DOHH2 (cell line): ENCODE data around the gene LRRC32.
A peak's percentile ranks its signal among the peaks of the same experiment; 100 is the strongest.

Experiments used
- H3F3A ChIP-seq: fragments of 200-600 bp; sonication (generic), shearing (Covaris generic); 2 replicates; pipeline ENCODE4 v1.6.0; 2016; ENCODE audit warnings: antibody characterized with exemption, mild to moderate bottlenecking; ENCODE audit not compliant: control insufficient read depth, insufficient read depth
- H3K27ac ChIP-seq: fragments of 200-600 bp; sonication (generic); 2 replicates; pipeline ENCODE4 v1.5.1; 2014; ENCODE audit warnings: low read depth, mild to moderate bottlenecking, low read length, moderate library complexity
- H3K27me3 ChIP-seq: fragments of 200-600 bp; sonication (generic); 2 replicates; pipeline ENCODE4 v1.6.1; 2014; ENCODE audit warnings: mild to moderate bottlenecking, low read length, mixed read lengths; ENCODE audit not compliant: control insufficient read depth
- H3K36me3 ChIP-seq: fragments of 200-600 bp; sonication (generic); 2 replicates; pipeline ENCODE4 v1.6.1; 2014; ENCODE audit warnings: mild to moderate bottlenecking, low read length, moderate library complexity, mixed read lengths; ENCODE audit not compliant: control insufficient read depth
- H3K4me1 ChIP-seq: fragments of 200-600 bp; sonication (generic); 2 replicates; pipeline ENCODE4 v1.6.1; 2014; ENCODE audit warnings: mild to moderate bottlenecking, low read length, mixed read lengths; ENCODE audit not compliant: control insufficient read depth
- H3K4me2 ChIP-seq: fragments of 200-600 bp; sonication (generic); 2 replicates; pipeline ENCODE4 v1.6.0; 2014; ENCODE audit warnings: mild to moderate bottlenecking, low read length, moderate library complexity
- H3K4me3 ChIP-seq: fragments of 200-600 bp; sonication (generic); 2 replicates; pipeline ENCODE4 v1.5.1; 2014; ENCODE audit warnings: mild to moderate bottlenecking, low read length, mixed read lengths
- H3K79me2 ChIP-seq: fragments of 200-600 bp; sonication (generic); 2 replicates; pipeline ENCODE4 v1.6.1; 2014; ENCODE audit warnings: mild to moderate bottlenecking, low read length, mixed read lengths; ENCODE audit not compliant: control insufficient read depth
- H3K9me2 ChIP-seq: fragments of 200-600 bp; sonication (generic); replicated peaks from 2 replicates; pipeline ENCODE4 v1.6.1; 2014; ENCODE audit warnings: mild to moderate bottlenecking, low read length, mixed read lengths; ENCODE audit not compliant: control insufficient read depth
- H3K9me3 ChIP-seq: fragments of 200-600 bp; sonication (generic); 2 replicates; pipeline ENCODE4 v1.6.1; 2014; ENCODE audit warnings: antibody characterized with exemption, low read length, mixed read lengths; ENCODE audit not compliant: control insufficient read depth, insufficient read depth
- H4K20me1 ChIP-seq: fragments of 200-600 bp; sonication (generic); 2 replicates; pipeline ENCODE4 v1.6.0; 2014; ENCODE audit warnings: low read depth, mild to moderate bottlenecking, antibody characterized with exemption, low read length, moderate library complexity; ENCODE audit not compliant: control insufficient read depth, insufficient read depth
- EZH2phosphoT487 ChIP-seq: fragments of 200-600 bp; sonication (generic); IDR thresholded peaks from 2 replicates; pipeline ENCODE4 v1.6.1; 2017; ENCODE audit warnings: borderline replicate concordance, mild to moderate bottlenecking, antibody characterized with exemption, low read length, moderate library complexity, mixed read lengths
- TF ChIP-seq, protein P1 (sequence below): fragments of 200-600 bp; sonication (generic); IDR thresholded peaks from one replicate; pipeline ENCODE4 v1.5.1; 2014; ENCODE audit warnings: antibody characterized with exemption, mild to moderate bottlenecking, low read depth, low read length; ENCODE audit not compliant: poor library complexity, severe bottlenecking

The LRRC32 gene

DNA sequence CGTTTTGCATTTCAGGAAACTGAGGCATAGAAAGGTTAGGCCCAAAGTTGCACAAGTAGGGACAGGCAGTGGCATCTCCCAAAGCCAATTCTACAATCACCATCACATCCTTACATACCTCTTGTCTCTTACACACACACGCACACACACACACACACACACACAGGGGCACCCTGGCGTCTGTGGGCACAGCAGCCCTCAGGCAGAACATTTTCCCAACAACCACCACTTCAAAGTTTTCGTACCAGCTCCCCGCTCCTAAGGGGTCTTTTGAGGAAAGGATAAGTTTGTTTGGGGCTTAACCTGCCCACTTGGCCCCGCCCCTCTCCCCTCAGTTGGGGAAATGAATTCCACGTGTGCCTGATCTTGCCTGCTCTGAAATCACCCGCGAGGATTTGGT, 14.7 kb upstream of the LRRC32 start:
- peaks cover 37% of the 10 kb centered on the region for H3K4me1 ChIP-seq
- TF ChIP-seq, protein P1, sequence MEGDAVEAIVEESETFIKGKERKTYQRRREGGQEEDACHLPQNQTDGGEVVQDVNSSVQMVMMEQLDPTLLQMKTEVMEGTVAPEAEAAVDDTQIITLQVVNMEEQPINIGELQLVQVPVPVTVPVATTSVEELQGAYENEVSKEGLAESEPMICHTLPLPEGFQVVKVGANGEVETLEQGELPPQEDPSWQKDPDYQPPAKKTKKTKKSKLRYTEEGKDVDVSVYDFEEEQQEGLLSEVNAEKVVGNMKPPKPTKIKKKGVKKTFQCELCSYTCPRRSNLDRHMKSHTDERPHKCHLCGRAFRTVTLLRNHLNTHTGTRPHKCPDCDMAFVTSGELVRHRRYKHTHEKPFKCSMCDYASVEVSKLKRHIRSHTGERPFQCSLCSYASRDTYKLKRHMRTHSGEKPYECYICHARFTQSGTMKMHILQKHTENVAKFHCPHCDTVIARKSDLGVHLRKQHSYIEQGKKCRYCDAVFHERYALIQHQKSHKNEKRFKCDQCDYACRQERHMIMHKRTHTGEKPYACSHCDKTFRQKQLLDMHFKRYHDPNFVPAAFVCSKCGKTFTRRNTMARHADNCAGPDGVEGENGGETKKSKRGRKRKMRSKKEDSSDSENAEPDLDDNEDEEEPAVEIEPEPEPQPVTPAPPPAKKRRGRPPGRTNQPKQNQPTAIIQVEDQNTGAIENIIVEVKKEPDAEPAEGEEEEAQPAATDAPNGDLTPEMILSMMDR = no peak
- no peak for TF ChIP-seq EZH2phosphoT487
- no peaks in the 10 kb centered on the region for H3K9me2 ChIP-seq
- H3K27me3 ChIP-seq = peaks cover 3% of the 10 kb centered on the region; the same call in 1 of the 2 replicates
- H3K79me2 ChIP-seq = no peaks in the 10 kb centered on the region
- no peak overlapping the region for H3K27ac ChIP-seq
- no peaks in the 10 kb centered on the region for H4K20me1 ChIP-seq
- H3K36me3 ChIP-seq = no peaks in the 10 kb centered on the region
- no peak overlapping the region for H3K4me3 ChIP-seq
- no peaks in the 10 kb centered on the region for H3K9me3 ChIP-seq
- no peaks in the 10 kb centered on the region for H3F3A ChIP-seq
- H3K4me2 ChIP-seq = no peak overlapping the region

DNA sequence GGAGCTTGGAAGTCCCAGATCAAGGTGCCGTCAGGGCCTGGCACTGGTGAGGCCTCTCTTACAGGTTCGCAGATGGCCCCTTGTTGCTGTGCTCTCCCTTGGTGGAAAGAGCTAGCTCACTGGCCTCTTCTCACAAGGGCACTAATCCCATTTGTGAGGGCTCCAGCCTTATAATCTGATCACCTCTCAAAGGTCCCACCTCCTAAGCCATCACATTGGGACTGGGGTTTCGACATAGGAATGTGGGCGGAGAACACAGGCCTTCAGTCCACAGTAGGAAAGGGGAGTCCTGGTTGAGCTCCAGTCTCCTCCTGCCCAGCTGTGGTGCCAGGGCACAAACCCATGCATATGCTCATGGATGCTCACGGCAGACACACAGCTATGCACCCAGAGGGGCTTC, 14.0 kb upstream of the LRRC32 start:
- Histone ChIP-seq H3K27me3 (peaks cover 3% of the 10 kb centered on the region; the same call in 1 of the 2 replicates), H3K36me3 (no peaks in the 10 kb centered on the region), H3K79me2 (no peaks in the 10 kb centered on the region), H3K4me1 (peaks cover 38% of the 10 kb centered on the region), H3K4me3 (no peak overlapping the region), H4K20me1 (no peaks in the 10 kb centered on the region), H3K27ac (no peak overlapping the region), H3K9me2 (no peaks in the 10 kb centered on the region), H3K4me2 (no peak overlapping the region), H3K9me3 (no peaks in the 10 kb centered on the region), H3F3A (no peaks in the 10 kb centered on the region)
- no peak for TF ChIP-seq EZH2phosphoT487
- TF ChIP-seq, protein P1 = no peak

DNA sequence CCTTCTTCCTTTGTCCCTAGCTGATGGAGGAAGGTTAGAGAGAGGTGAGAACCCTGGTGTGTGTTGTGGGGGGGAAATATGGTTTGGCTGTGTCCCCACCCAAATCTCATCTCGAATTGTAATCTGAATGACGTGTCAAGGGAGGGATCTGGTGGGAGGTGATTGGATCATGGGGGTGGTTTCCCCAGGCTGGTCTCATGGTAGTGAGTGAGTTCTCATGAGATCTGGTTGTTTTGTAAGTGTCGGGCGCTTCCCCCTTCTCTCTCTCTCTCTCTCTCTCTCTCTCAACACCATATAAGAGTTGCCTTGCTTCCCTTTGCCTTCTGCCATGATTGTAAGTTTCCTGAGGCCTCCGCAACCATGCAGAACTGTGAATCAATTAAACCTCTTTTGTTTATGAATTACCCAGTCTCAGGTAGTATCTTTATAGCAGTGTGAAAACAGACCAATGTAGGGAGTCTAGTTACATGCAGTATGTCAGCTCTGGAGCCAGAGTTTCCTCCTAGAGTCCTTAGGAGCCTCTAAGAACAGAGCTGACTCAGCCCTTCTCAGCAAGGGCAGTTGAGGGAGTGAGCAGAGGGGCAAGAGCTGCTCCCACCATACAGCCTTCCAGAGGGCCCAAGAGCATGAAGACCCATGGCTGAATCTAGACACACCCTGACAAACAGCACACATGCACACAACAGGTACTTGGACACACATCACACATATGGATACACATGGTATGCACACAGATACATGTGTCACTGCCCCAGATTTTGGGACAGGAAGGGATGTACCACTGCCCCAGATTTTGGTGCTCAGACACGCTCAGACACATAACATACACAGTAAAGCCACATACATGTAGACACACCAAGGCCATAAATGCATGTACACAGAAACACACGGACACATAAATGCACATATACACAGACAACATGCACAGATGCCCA, 12.9 kb upstream of the LRRC32 start:
- Histone ChIP-seq H3K4me3 (no peak overlapping the region), H3K9me3 (no peaks in the 10 kb centered on the region), H3K27ac (no peak overlapping the region), H4K20me1 (no peaks in the 10 kb centered on the region), H3F3A (no peaks in the 10 kb centered on the region), H3K4me1 (peaks cover 41% of the 10 kb centered on the region), H3K27me3 (peaks cover 3% of the 10 kb centered on the region; the same call in 1 of the 2 replicates), H3K36me3 (no peaks in the 10 kb centered on the region), H3K4me2 (peak overlapping the region; percentile 32; the same call in 1 of the 2 replicates), H3K79me2 (no peaks in the 10 kb centered on the region), H3K9me2 (no peaks in the 10 kb centered on the region)
- TF ChIP-seq, protein P1 = no peak
- no peak for TF ChIP-seq EZH2phosphoT487
